ENCODE results near the gene LIG1.

The LIG1 gene

GRCh38 chr19:48069435-48069834 is 100.7 kb downstream of the LIG1 start:
- DNase-seq = no peak

Data from NCI-H2227 treated with DMSO at 0.1 percent for 48 hours (cell line).